Peyer's patch (tissue), 4 donors: ENCODE measurements around the gene BAIAP2. TPM values are rescaled to one million over a fixed set of nuclear protein-coding genes. Genes with fewer than 3 reads are reported as not detected.

Experiments used
- DNase-seq, 3 donors: peaks; one replicate each; pipeline ENCODE4 v3.0.0-alpha.2; 2017 to 2019
- H3K27ac ChIP-seq, 4 donors: fragments of 200-600 bp; sonication (generic); one replicate each; pipeline ENCODE4 v1.5.1; 2016 to 2019
- H3K27me3 ChIP-seq, 2 donors: fragments of 200-600 bp; sonication (generic); one replicate each; pipeline ENCODE4 v1.5.1; 2019
- H3K36me3 ChIP-seq, 3 donors: fragments of 200-600 bp; sonication (generic); one replicate each; pipeline ENCODE4 v1.5.1; 2016 to 2019
- H3K4me1 ChIP-seq, 4 donors: fragments of 200-600 bp; sonication (generic); one replicate each; pipeline ENCODE4 v1.5.1; 2016 to 2019
- H3K4me3 ChIP-seq, 4 donors: fragments of 200-600 bp; sonication (generic); 1 replicate in 3 of 4; 2 replicates in 1 of 4; pipeline ENCODE4 v1.5.1; 2016 to 2019; ENCODE audit warnings: mild to moderate bottlenecking in 1 of 4
- H3K9me3 ChIP-seq, 4 donors: fragments of 200-600 bp; sonication (generic); one replicate each; pipeline ENCODE4 v1.5.1; 2016 to 2019; ENCODE audit warnings: mild to moderate bottlenecking in 1 of 4
- POLR2A ChIP-seq, 2 donors: fragments of 450-650 bp; IDR thresholded peaks; one replicate each; pipeline ENCODE4 v1.5.1; 2017; ENCODE audit warnings: antibody characterized with exemption in 2 of 2, mild to moderate bottlenecking in 2 of 2, moderate library complexity in 2 of 2
- total RNA-seq, 4 donors: library from RNA; depleted of rRNA; stranded (reverse); fragments of >200 nt; gene quantifications; one replicate each; pipeline ENCODE4 v1.1.0, GENCODE V29; 2016
- TF ChIP-seq, protein P1 (sequence below), 6 experiments: fragments of 450-650 bp in 4 of 6; fragments of 200-600 bp in 2 of 6; sonication (generic) in 1 of 6; IDR thresholded peaks; one replicate each; pipeline ENCODE4 v1.5.1; 2017 to 2019; ENCODE audit warnings: antibody characterized with exemption in 6 of 6, mild to moderate bottlenecking in 3 of 6, moderate library complexity in 1 of 6

BAIAP2 gene
- total RNA-seq, 4 donors from 2014 or later, result 10.2 to 61.9 (median 17.6) TPM

DNA sequence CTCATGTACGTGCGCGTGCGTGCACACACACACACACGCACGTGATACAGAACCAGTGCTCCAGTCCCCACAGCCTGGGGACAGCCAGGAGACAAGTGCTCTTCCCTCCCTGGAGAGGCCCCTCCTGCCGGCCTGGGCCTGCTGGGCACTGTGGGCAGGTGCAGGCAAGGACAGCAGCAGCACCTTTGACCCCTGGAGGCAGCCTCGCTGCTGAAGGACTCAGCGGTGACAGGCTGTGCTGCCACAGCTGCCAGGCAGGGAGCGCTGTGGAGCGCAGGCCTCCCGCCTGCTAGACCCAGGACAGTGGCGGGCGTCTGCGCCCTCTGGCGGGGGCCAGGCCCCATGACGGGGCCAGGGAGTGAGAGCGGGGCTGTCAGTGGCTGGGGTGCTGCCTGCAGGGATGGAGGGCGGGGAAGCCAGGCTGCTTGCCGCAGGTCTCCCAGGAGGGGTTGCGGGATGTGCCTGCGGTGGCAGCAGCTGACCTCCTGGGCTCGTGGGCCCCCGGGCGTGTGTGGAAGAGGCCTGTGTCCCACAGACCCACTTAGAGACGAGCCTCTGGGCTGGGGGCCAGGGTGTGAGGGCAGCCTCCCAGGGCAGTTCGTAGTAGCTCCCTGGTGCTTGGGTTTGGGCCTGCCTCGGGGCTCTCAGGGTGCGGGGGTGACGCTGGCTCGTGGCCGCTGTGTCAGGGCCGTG is 66.8 kb downstream of the BAIAP2 start:
- DNase-seq, result peak; percentile 77 to 92 (median 90)
- H3K4me1 ChIP-seq, result peaks cover 3 to 21% (median 13%) of the 10 kb centered on the region in 4 donors

DNA sequence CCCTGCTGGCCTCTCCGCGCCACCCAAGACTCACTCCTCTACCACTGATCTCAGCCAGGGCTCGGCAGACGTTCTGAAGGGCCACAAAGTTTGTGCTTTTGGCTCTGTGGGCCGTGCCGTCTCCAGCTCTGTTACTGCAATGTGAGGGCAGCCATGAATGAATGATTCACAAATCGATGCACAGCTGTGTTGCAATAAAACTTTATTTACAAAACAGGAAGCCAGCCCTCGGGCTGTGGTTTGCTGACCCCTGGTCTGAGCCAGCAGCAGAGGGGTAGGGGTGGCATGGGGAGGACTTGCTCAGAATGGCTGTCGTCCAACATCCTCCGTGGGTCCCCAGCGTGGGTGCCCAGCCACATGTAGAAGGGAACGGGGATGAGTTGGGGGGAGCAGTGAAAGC is 67.4 kb downstream of the BAIAP2 start:
- Histone ChIP-seq H3K4me1 (peaks cover 3 to 16% (median 8%) of the 10 kb centered on the region in 4 donors), H3K27me3 (no peaks in the 10 kb centered on the region), H3K36me3 (peaks cover 0 to 31% (median 0%) of the 10 kb centered on the region in 3 donors), H3K4me3 (no peak overlapping the region), H3K9me3 (no peaks in the 10 kb centered on the region), H3K27ac (no peak overlapping the region)
- DNase-seq, result no peak
- TF ChIP-seq, protein P1, sequence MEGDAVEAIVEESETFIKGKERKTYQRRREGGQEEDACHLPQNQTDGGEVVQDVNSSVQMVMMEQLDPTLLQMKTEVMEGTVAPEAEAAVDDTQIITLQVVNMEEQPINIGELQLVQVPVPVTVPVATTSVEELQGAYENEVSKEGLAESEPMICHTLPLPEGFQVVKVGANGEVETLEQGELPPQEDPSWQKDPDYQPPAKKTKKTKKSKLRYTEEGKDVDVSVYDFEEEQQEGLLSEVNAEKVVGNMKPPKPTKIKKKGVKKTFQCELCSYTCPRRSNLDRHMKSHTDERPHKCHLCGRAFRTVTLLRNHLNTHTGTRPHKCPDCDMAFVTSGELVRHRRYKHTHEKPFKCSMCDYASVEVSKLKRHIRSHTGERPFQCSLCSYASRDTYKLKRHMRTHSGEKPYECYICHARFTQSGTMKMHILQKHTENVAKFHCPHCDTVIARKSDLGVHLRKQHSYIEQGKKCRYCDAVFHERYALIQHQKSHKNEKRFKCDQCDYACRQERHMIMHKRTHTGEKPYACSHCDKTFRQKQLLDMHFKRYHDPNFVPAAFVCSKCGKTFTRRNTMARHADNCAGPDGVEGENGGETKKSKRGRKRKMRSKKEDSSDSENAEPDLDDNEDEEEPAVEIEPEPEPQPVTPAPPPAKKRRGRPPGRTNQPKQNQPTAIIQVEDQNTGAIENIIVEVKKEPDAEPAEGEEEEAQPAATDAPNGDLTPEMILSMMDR (IDR thresholded peaks at IDR 0.05), result no peak
- no peak for TF ChIP-seq POLR2A (IDR thresholded peaks at IDR 0.05)

More for the DNA sequence above, 66.8 kb downstream of the BAIAP2 start:
- Histone ChIP-seq H3K27ac (no peak overlapping the region), H3K36me3 (peaks cover 0 to 27% (median 0%) of the 10 kb centered on the region in 3 donors), H3K9me3 (no peaks in the 10 kb centered on the region), H3K27me3 (no peaks in the 10 kb centered on the region), H3K4me3 (no peak overlapping the region)
- no peak for TF ChIP-seq POLR2A (IDR thresholded peaks at IDR 0.05)
- TF ChIP-seq, protein P1 (IDR thresholded peaks at IDR 0.05), result peak; percentile 99 to 100 (median 100)

DNA sequence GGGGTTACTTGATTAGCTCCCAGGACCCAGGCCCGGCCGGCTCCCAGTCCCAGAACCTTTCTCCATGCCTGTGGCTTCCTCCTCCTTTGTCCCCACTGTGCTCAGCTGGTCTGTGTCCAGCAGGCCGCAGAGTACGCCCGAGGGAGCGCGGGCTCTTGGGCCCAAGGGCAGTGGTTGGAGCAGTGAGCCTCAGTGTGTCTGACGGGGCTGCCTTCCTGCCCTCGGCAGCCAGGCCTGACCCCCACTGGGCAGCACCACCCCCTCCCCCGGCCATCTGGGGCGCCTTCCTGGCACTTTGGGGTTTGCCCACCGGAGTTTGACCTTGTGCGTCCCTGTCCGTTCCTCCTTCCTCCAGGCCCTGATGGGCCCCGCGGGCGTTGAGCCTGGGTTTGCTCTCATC is 67.9 kb downstream of the BAIAP2 start:
- H3K27ac ChIP-seq, result no peak overlapping the region
- H3K4me3 ChIP-seq, result no peak overlapping the region
- H3K36me3 ChIP-seq, result peaks cover 0 to 31% (median 0%) of the 10 kb centered on the region in 3 donors
- H3K4me1 ChIP-seq, result peaks cover 0 to 11% (median 5%) of the 10 kb centered on the region in 4 donors
- H3K27me3 ChIP-seq, result no peaks in the 10 kb centered on the region
- DNase-seq, result no peak
- H3K9me3 ChIP-seq, result no peaks in the 10 kb centered on the region
- TF ChIP-seq, protein P1 (IDR thresholded peaks at IDR 0.05), result no peak
- TF ChIP-seq POLR2A (IDR thresholded peaks at IDR 0.05), result no peak

DNA sequence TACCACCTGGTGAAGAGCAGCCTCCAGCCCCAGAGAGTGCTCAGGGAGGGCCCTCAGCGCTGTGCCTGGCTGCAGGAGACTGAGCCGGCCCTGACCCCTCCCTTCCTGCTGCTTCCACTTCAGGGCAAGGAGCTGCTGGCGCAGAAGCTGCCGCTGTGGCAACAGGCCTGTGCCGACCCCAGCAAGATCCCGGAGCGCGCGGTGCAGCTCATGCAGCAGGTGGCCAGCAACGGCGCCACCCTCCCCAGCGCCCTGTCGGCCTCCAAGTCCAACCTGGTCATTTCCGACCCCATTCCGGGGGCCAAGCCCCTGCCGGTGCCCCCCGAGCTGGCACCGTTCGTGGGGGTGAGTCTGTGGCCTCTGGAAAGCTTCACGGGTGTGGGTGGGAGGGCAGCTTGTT is 68.4 kb downstream of the BAIAP2 start:
- Histone ChIP-seq H3K9me3 (no peaks in the 10 kb centered on the region), H3K36me3 (peaks cover 0 to 31% (median 0%) of the 10 kb centered on the region in 3 donors), H3K27ac (no peak overlapping the region), H3K4me3 (no peak overlapping the region), H3K4me1 (peaks cover 0 to 6% (median 4%) of the 10 kb centered on the region in 4 donors), H3K27me3 (no peaks in the 10 kb centered on the region)
- no peak for DNase-seq
- no peak for TF ChIP-seq POLR2A (IDR thresholded peaks at IDR 0.05)
- TF ChIP-seq, protein P1 (IDR thresholded peaks at IDR 0.05), result no peak

DNA sequence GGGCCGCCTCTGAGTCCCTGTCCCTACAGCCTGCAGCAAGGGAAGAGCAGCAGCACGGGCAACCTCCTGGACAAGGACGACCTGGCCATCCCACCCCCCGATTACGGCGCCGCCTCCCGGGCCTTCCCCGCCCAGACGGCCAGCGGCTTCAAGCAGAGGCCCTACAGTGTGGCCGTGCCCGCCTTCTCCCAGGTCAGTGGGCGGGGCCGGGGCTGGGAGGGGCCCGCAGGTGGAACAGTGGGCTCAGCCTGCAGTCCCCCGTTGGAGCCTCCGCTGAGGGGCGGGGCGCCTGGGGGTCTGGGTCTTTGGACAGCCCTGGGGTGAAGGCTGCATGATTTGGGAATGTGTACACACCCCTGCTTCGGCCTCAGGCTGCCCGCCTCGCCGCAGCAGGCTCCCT is 71.8 kb downstream of the BAIAP2 start:
- H3K4me3 ChIP-seq, result no peak overlapping the region
- peaks cover 0 to 28% (median 0%) of the 10 kb centered on the region in 3 donors for H3K36me3 ChIP-seq
- no peaks in the 10 kb centered on the region for H3K27me3 ChIP-seq
- no peak for TF ChIP-seq POLR2A (IDR thresholded peaks at IDR 0.05)
- TF ChIP-seq, protein P1 (IDR thresholded peaks at IDR 0.05), result no peak
- H3K27ac ChIP-seq, result no peak overlapping the region
- H3K4me1 ChIP-seq, result peaks cover 0 to 4% (median 0%) of the 10 kb centered on the region in 4 donors
- H3K9me3 ChIP-seq, result no peaks in the 10 kb centered on the region
- no peak for DNase-seq
